Left ventricle myocardium inferior (tissue), 1 donor: ENCODE results near the gene PASK. TPM values are rescaled to one million over a fixed set of nuclear protein-coding genes. Genes with fewer than 3 reads are reported as not detected.

Experiments used
- DNase-seq: peaks from one replicate; pipeline ENCODE4 v3.0.0-alpha.2; 2020
- H3K27ac ChIP-seq: fragments of 200-600 bp; replicated peaks from 2 replicates; pipeline ENCODE4 v1.8.0; 2021
- H3K27me3 ChIP-seq: fragments of 200-600 bp; 2 replicates; pipeline ENCODE4 v1.8.0; 2021; ENCODE audit warnings: low read depth
- H3K36me3 ChIP-seq: fragments of 200-600 bp; 2 replicates; pipeline ENCODE4 v1.8.0; 2021
- H3K4me1 ChIP-seq: fragments of 200-600 bp; 2 replicates; pipeline ENCODE4 v1.8.0; 2021
- H3K4me3 ChIP-seq: fragments of 200-600 bp; 2 replicates; pipeline ENCODE4 v1.8.0; 2021; ENCODE audit warnings: mild to moderate bottlenecking, moderate library complexity
- H3K9me3 ChIP-seq: fragments of 200-600 bp; replicated peaks from 2 replicates; pipeline ENCODE4 v1.8.0; 2021
- intact Hi-C: fragments of 100-400 bp; cut with micrococcal nuclease; formaldehyde crosslinking; loops from one replicate; pipeline ENCODE4 v1.11.0; 2022
- total RNA-seq: library from RNA; stranded (reverse); fragmentation: NEBNext Ultra II Directional; extraction: Animal tissue kit (Norgen Biotek cat#: 25700); gene quantifications from one replicate; pipeline ENCODE4 v1.2.1, GENCODE V29; 2021
- TF ChIP-seq, protein P1 (sequence below): fragments of 200-600 bp; IDR thresholded peaks from 2 replicates; pipeline ENCODE4 v1.8.0; 2021; ENCODE audit warnings: antibody characterized with exemption, mild to moderate bottlenecking, borderline replicate concordance
- donor health status: DM: no; HTN: yes; CAD: no; lungs with severe emphysema.

Gene PASK
- total RNA-seq, 1 donor from 2014 or later, result 3.4 TPM

- Histone ChIP-seq H3K27me3 (no peaks in the 10 kb centered on the region), H3K4me3 (no peak overlapping the region), H3K27ac (peak overlapping the region; percentile 5), H3K4me1 (no peaks in the 10 kb centered on the region), H3K36me3 (peaks cover 61% of the 10 kb centered on the region), H3K9me3 (no peaks in the 10 kb centered on the region)
- intact Hi-C loops, result no loop called here
- no peak for DNase-seq
- TF ChIP-seq, protein P1, sequence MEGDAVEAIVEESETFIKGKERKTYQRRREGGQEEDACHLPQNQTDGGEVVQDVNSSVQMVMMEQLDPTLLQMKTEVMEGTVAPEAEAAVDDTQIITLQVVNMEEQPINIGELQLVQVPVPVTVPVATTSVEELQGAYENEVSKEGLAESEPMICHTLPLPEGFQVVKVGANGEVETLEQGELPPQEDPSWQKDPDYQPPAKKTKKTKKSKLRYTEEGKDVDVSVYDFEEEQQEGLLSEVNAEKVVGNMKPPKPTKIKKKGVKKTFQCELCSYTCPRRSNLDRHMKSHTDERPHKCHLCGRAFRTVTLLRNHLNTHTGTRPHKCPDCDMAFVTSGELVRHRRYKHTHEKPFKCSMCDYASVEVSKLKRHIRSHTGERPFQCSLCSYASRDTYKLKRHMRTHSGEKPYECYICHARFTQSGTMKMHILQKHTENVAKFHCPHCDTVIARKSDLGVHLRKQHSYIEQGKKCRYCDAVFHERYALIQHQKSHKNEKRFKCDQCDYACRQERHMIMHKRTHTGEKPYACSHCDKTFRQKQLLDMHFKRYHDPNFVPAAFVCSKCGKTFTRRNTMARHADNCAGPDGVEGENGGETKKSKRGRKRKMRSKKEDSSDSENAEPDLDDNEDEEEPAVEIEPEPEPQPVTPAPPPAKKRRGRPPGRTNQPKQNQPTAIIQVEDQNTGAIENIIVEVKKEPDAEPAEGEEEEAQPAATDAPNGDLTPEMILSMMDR, result no peak
Observed at GRCh38 chr2:241179899-241180298, 30.6 kb upstream of the PASK start.

- TF ChIP-seq, protein P1, result no peak
- intact Hi-C loops, result no loop called here
- DNase-seq, result no peak
- Histone ChIP-seq H3K36me3 (peaks cover 64% of the 10 kb centered on the region), H3K4me3 (no peak overlapping the region), H3K27me3 (no peaks in the 10 kb centered on the region), H3K4me1 (no peaks in the 10 kb centered on the region), H3K9me3 (no peaks in the 10 kb centered on the region), H3K27ac (no peak overlapping the region)
Observed at GRCh38 chr2:241178961-241179360, 29.7 kb upstream of the PASK start.

- DNase-seq, result no peak
- Histone ChIP-seq H3K27me3 (no peaks in the 10 kb centered on the region), H3K36me3 (peaks cover 56% of the 10 kb centered on the region), H3K4me1 (no peaks in the 10 kb centered on the region), H3K4me3 (no peak overlapping the region), H3K9me3 (peaks cover under 1% of the 10 kb centered on the region), H3K27ac (no peak overlapping the region)
- TF ChIP-seq, protein P1, result no peak
- intact Hi-C loops, result no loop called here
Observed at GRCh38 chr2:241177526-241178334, 28.5 kb upstream of the PASK start.

DNA sequence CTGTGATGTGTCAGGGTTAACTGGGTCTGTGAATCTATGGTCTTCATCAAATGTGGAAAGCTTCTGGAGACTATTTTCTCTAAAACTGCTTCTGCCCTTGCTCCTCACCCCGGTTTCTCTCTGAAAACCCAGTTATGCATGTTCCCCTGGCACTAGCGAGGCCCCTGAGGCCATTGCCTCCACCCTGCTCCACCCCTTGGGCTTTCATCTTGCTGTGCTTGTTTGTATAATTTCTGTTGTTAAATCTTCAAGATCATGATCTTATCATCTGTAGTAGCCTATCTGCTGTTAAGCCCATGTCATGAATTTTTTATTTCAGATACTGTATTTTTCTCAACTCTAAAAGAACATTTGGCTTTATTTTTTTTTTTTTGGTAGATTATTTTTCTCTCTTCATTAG, 24.3 kb upstream of the PASK start:
- intact Hi-C loops, result no loop called here
- Histone ChIP-seq H3K27ac (no peak overlapping the region), H3K9me3 (peaks cover 26% of the 10 kb centered on the region), H3K27me3 (no peaks in the 10 kb centered on the region), H3K36me3 (peaks cover 88% of the 10 kb centered on the region), H3K4me3 (no peak overlapping the region), H3K4me1 (no peaks in the 10 kb centered on the region)
- TF ChIP-seq, protein P1, result no peak
- DNase-seq, result no peak

DNA sequence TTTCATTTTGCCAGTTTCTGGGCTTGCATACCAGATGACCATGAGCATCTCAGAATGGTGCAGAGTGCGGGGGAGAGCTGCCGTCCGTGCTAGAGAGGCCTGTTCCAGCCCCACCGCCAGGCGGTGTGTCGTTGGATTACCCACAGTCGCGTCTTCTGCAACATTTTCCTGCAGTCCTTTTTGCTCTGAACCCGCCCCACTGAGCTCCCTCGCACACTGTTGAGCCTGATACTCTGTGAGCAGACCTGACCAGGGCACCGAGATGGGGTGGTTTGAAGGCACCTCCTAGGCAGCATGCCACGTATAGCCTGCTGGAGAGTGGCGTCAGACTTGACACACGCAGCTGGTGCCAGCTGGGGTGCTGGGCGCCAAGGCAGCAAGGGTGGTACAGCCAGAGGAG, 19.1 kb upstream of the PASK start:
- H3K4me3 ChIP-seq, result no peak overlapping the region
- no peak for DNase-seq
- intact Hi-C loops, result no loop called here
- no peaks in the 10 kb centered on the region for H3K4me1 ChIP-seq
- peaks cover 98% of the 10 kb centered on the region for H3K36me3 ChIP-seq
- TF ChIP-seq, protein P1, result no peak
- no peak overlapping the region for H3K27ac ChIP-seq
- peaks cover 26% of the 10 kb centered on the region for H3K9me3 ChIP-seq
- H3K27me3 ChIP-seq, result no peaks in the 10 kb centered on the region
